Vein endothelial cell (primary cell): Measurements from ENCODE around the gene TAF1C. TPM values are rescaled to one million over a fixed set of nuclear protein-coding genes. Genes with fewer than 3 reads are reported as not detected.

ENCODE experiments used
- total RNA-seq: library from RNA; depleted of rRNA; stranded (reverse); fragments of >200 nt; gene quantifications from 2 replicates; pipeline ENCODE4 v1.2.3, GENCODE V29; 2012

TAF1C gene, protein sequence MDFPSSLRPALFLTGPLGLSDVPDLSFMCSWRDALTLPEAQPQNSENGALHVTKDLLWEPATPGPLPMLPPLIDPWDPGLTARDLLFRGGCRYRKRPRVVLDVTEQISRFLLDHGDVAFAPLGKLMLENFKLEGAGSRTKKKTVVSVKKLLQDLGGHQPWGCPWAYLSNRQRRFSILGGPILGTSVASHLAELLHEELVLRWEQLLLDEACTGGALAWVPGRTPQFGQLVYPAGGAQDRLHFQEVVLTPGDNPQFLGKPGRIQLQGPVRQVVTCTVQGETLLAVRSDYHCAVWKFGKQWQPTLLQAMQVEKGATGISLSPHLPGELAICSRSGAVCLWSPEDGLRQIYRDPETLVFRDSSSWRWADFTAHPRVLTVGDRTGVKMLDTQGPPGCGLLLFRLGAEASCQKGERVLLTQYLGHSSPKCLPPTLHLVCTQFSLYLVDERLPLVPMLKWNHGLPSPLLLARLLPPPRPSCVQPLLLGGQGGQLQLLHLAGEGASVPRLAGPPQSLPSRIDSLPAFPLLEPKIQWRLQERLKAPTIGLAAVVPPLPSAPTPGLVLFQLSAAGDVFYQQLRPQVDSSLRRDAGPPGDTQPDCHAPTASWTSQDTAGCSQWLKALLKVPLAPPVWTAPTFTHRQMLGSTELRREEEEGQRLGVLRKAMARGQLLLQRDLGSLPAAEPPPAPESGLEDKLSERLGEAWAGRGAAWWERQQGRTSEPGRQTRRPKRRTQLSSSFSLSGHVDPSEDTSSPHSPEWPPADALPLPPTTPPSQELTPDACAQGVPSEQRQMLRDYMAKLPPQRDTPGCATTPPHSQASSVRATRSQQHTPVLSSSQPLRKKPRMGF
- total RNA-seq = 29.4 and 51.8 TPM in 2 replicates

DNA sequence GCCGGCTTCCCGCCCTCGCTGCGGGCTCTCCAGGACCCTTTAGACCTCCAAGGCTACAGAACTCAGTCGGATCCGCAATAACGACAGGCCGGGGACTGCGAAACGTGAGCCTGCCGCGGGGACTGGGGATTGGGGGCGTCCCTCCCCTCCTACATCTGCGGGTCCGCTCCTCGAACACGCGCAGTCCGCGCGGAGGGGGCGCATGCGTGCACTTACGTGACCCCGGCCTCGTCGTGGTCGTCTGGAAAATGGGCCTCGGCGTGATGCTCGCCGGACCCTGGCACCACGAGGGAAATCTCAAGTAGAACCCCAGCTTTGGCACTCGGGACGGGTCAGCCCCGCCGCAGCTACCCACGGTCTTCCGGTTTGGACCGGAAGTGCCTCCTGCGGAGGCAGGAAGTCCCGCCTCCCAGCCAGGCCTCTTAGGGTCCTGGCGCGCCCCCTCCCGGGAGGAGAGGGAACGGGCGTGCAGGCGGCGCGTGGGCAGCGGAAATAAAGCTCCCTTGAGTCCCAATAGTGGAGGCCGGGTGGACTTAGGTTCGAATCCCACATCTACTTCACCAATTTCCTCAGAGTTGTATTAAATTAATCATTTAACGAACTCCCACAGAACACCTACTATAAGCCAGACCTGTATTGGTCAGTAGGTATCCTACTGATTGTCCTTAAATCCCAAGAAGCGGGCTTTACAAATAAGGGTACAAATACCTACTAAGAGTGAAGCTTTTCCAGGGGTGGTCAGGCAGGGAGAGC lies at the start of gene TAF1C:
Gene TAF1C (minus strand): TSS at position 373 of the 753 bp plus-strand sequence. CDS start 2,069 bp downstream, outside the sequence.

DNA sequence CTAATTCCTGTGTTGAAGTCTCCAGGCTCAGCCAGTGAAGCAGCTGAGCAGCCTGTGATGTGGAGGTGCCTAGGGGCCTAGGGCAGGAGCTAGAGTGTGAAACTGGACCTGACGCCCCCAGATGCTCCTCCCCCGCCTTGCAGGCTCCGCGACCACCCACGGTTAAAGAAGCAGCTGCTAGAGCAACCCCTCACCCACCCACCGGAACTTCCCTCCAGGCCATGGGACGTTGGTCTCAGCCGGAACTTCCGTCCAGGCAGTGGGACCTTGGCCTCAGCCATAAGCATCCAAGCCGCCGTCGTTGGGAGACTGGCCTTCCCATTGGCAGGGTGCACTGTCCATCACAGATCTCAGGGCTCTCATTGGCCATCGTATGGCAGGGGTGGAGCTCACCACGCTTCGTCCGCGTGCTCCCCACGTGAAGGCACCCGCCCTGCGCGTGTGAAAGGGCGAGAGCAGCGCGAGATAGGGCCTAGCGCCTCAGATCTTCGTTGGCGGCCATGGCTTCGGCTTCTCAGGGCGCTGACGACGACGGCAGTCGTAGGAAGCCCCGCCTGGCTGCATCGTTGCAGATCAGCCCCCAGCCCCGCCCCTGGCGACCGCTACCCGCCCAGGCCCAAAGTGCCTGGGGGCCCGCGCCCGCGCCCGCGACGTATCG lies 4.0 kb upstream of the TAF1C start, which contains the start of gene ADAD2:
Gene ADAD2 (plus strand): TSS at position 427 of the 658 bp plus-strand sequence. CDS start 74 bp downstream, at position 501.

DNA sequence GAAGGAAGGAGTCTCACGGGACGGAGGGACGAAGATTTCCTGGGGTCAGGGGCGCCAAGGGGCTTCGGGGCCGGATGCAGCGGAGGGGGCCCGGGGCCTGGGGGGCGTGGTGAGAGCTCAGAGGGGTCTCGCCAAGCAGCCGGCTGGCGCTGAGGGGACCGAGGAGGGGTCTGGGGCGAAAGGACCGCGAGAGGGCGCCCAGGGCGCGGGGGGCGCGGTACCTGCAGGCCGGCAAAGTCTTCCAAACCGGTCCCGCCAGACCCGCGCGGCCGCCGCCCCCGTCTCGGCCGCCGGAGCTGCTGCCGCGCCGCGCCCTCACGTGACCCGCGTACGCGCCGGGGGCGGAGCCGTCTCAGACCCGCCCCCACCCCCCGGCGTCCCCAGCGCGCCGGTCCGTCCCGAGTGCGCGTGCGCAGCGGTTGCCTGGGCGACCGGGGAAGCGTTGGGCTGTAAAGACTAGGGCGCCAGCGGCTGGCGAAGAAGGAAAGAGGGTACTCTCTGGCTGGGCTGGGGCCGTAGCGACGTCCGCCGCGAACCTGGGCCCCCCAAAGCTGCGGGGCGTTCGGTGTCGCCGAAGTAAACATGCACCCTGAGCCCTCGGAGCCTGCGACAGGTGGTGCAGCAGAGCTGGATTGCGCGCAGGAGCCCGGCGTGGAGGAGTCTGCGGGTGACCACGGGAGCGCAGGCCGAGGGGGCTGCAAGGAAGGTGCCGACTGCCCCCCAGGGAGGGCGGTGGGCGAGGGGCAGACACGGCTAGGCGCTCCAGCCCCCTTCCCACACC lies 41.8 kb downstream of the TAF1C start, which contains the start of the genes DNAAF1 and HSDL1:
Gene DNAAF1 (plus strand): TSS at position 450 of the 781 bp plus-strand sequence. CDS start 133 bp downstream, at position 583.
Gene HSDL1 (minus strand): TSS at position 319 of the 781 bp plus-strand sequence. CDS start 13,856 bp downstream, outside the sequence.

Other genes with a start within 250 kb of the TAF1C start
- 4.1 and 5.2 TPM in 2 replicates for gene OSGIN1, start 233.8 kb downstream of the TAF1C start, total RNA-seq
- gene NECAB2, start 218.8 kb downstream of the TAF1C start, total RNA-seq = 0.57 TPM in 1 of 2 replicates, not detected in the other
- gene SLC38A8, start 144.3 kb downstream of the TAF1C start, total RNA-seq = not detected in 2 replicates
- 102 TPM in 2 replicates for gene MBTPS1, start 70.1 kb downstream of the TAF1C start, total RNA-seq
- gene HSDL1, start 41.9 kb downstream of the TAF1C start, total RNA-seq = 28.4 and 28.9 TPM in 2 replicates
- gene DNAAF1, start 41.7 kb downstream of the TAF1C start, total RNA-seq = 0.10 TPM in 1 of 2 replicates, not detected in the other
- 0.10 TPM in 1 of 2 replicates, not detected in the other for gene ADAD2, start 4.1 kb upstream of the TAF1C start, total RNA-seq
- not detected in 2 replicates for gene KCNG4, start 53.0 kb upstream of the TAF1C start, total RNA-seq
- not detected in 2 replicates for gene WFDC1, start 107.8 kb upstream of the TAF1C start, total RNA-seq
- not detected in 2 replicates for gene ATP2C2, start 181.5 kb upstream of the TAF1C start, total RNA-seq